K562 (cell line): ENCODE data around the gene PRR11. TPM values are rescaled to one million over a fixed set of nuclear protein-coding genes. Genes with fewer than 3 reads are reported as not detected.

Experiments
- ATAC-seq: fragments of 200-7000 bp; cut with Tn5 transposase; 3 replicates; pipeline ENCODE4 v1.9.1; 2020; ENCODE audit warnings: moderate library complexity
- BruUV-seq: library from RNA; stranded (reverse); fragments of 400-500 nt; replicated peaks from 2 replicates; lab custom pipeline; 2021; lab: Mats Ljungman, UMichigan
- CTCF ChIA-PET: fragments of 300-600 bp; formaldehyde crosslinking; extraction: SDS; loops from one replicate; lab custom pipeline; 2021; ENCODE audit warnings: low intra/inter-chr PET ratio; lab: Yijun Ruan, JAX
- POLR2A ChIA-PET: fragments of 300-600, 350-650 bp; sonication (Branson Sonifier 250); formaldehyde crosslinking; extraction: SDS; loops from one replicate; lab custom pipeline; 2021; ENCODE audit warnings: antibody characterized with exemption, inconsistent platforms; lab: Yijun Ruan, JAX
- DNase-seq, 4 experiments: peaks; one replicate each; pipeline versions ENCODE4 v3.0.0 to v3.0.0-alpha.2; 2011 to 2018; ENCODE audit warnings: low spot score in 3 of 4, mixed read lengths in 3 of 4; ENCODE audit errors: extremely low read depth in 1 of 4
- FAIRE-seq: peaks from 2 replicates; lab custom pipeline; 2011; peaks lifted over from hg19 to GRCh38; lab: Jason Lieb, UNC
- H2AFZ ChIP-seq: 2 replicates; pipeline ENCODE4 v1.6.0; 2011; ENCODE audit warnings: low read depth, low read length, control low read depth, inconsistent platforms
- H3K27ac ChIP-seq: fragments of 200-600 bp; 3 replicates; pipeline ENCODE4 v1.8.0; 2011; ENCODE audit warnings: low read depth, mild to moderate bottlenecking, control low read depth, inconsistent platforms, low read length, moderate library complexity, mixed read lengths; ENCODE audit errors: extremely low read depth
- H3K27me3 ChIP-seq, 2 experiments: fragments of 300-600 bp in 1 of 2; 2 replicates in 1 of 2; 3 replicates in 1 of 2; pipeline versions ENCODE4 v1.6.0 to v1.8.0; 2011; ENCODE audit warnings: inconsistent platforms in 2 of 2, low read length in 2 of 2, mild to moderate bottlenecking in 1 of 2, mixed read lengths in 1 of 2, moderate library complexity in 1 of 2; ENCODE audit not compliant: control insufficient read depth in 2 of 2, insufficient read depth in 2 of 2
- H3K36me3 ChIP-seq: fragments of 300-600 bp; 3 replicates; pipeline ENCODE4 v1.8.0; 2011; ENCODE audit warnings: mild to moderate bottlenecking, low read length, inconsistent platforms; ENCODE audit not compliant: control insufficient read depth, insufficient read depth
- H3K4me1 ChIP-seq, 2 experiments: fragments of 200-600 bp in 1 of 2; replicated peaks in 1 of 2; 2 replicates in 1 of 2; 3 replicates in 1 of 2; pipeline versions ENCODE4 v1.5.1 to v1.8.0; 2011; ENCODE audit warnings: inconsistent platforms in 2 of 2, low read length in 2 of 2, mild to moderate bottlenecking in 1 of 2, mixed read lengths in 1 of 2, moderate library complexity in 1 of 2; ENCODE audit not compliant: control insufficient read depth in 2 of 2, insufficient read depth in 2 of 2
- H3K4me2 ChIP-seq: 2 replicates; pipeline ENCODE4 v1.6.1; 2011; ENCODE audit warnings: low read length, control low read depth, inconsistent platforms, mixed read lengths; ENCODE audit not compliant: insufficient read depth
- H3K4me3 ChIP-seq: fragments of 200-600 bp; sonication (generic), shearing (Covaris generic); 2 replicates; pipeline ENCODE4 v1.5.1; 2016; ENCODE audit warnings: control low read depth, inconsistent platforms
- H3K79me2 ChIP-seq: fragments of 200-600 bp; 3 replicates; pipeline ENCODE4 v1.8.0; 2011; ENCODE audit warnings: low read length, inconsistent platforms; ENCODE audit not compliant: control insufficient read depth, insufficient read depth
- H3K9ac ChIP-seq, 2 experiments: 2 replicates each; pipeline versions ENCODE4 v1.6.0 to v1.6.1; 2011; ENCODE audit warnings: low read depth in 2 of 2, low read length in 2 of 2, control low read depth in 1 of 2, inconsistent platforms in 1 of 2, mild to moderate bottlenecking in 1 of 2, mixed read lengths in 1 of 2; ENCODE audit not compliant: insufficient read depth in 1 of 2
- H3K9me1 ChIP-seq: one replicate; pipeline ENCODE4 v1.6.0; 2011; ENCODE audit warnings: inconsistent platforms, mild to moderate bottlenecking, low read length, moderate library complexity; ENCODE audit not compliant: control insufficient read depth, insufficient read depth
- H3K9me3 ChIP-seq: replicated peaks from 2 replicates; pipeline ENCODE4 v1.5.1; 2011; ENCODE audit warnings: low read depth, low read length, inconsistent platforms; ENCODE audit not compliant: control insufficient read depth, insufficient read depth
- H4K20me1 ChIP-seq: replicated peaks from 2 replicates; pipeline ENCODE4 v1.6.1; 2011; ENCODE audit warnings: low read length, inconsistent platforms, mixed read lengths; ENCODE audit not compliant: control insufficient read depth, insufficient read depth
- CEBPG ChIP-seq, 3 experiments: fragments of 200-800 bp in 1 of 3; sonication (Bioruptor generic) in 1 of 3; sonication (generic) in 1 of 3; formaldehyde crosslinking in 1 of 3; IDR thresholded peaks in 2 of 3; conservative IDR thresholded peaks in 1 of 3; 2 replicates each; pipeline versions ENCODE4 v1.6.1 to v1.8.0; 2016 to 2022; ENCODE audit warnings: missing compliant biosample characterization in 2 of 3, missing genetic modification characterization in 2 of 3, mild to moderate bottlenecking in 1 of 3, missing genetic modification reagents in 1 of 3
- CLOCK ChIP-seq: fragments of 250-450 bp; sonication (Bioruptor Pico); IDR thresholded peaks from 2 replicates; pipeline ENCODE4 v1.4.0; 2020; ENCODE audit warnings: mild to moderate bottlenecking, moderate library complexity, borderline replicate concordance
- EZH2 ChIP-seq: IDR thresholded peaks from 2 replicates; pipeline ENCODE4 v1.6.1; 2012; ENCODE audit warnings: low read depth, mild to moderate bottlenecking, inconsistent platforms, low read length, borderline replicate concordance
- HCFC1 ChIP-seq: IDR thresholded peaks from 2 replicates; pipeline ENCODE4 v1.6.1; 2012; ENCODE audit warnings: low read depth, low read length, improper control_type of control experiment
- NR1H2 ChIP-seq: sonication (generic); formaldehyde crosslinking; IDR thresholded peaks from 2 replicates; pipeline ENCODE4 v1.4.0; 2020; ENCODE audit warnings: mild to moderate bottlenecking, missing genetic modification reagents
- POLR2B ChIP-seq: fragments of 450-650 bp; IDR thresholded peaks from 2 replicates; pipeline ENCODE4 v1.6.1; 2018; ENCODE audit warnings: low read depth; ENCODE audit not compliant: partially characterized antibody
- TRIM28 ChIP-seq: fragments of 450-650 bp; IDR thresholded peaks from 2 replicates; pipeline ENCODE4 v1.6.1; 2017
- ZBED1 ChIP-seq: IDR thresholded peaks from 2 replicates; pipeline ENCODE4 v1.6.1; 2014
- ZBTB49 ChIP-seq: sonication (generic); formaldehyde crosslinking; IDR thresholded peaks from 2 replicates; pipeline ENCODE4 v1.8.0; 2022; ENCODE audit warnings: missing genetic modification reagents, mild to moderate bottlenecking, borderline replicate concordance
- ZKSCAN3 ChIP-seq: fragments of 250-450 bp; sonication (Bioruptor Pico); IDR thresholded peaks from 2 replicates; pipeline ENCODE4 v1.4.0; 2020
- ZNF41 ChIP-seq: fragments of 250-450 bp; sonication (Bioruptor Pico); conservative IDR thresholded peaks from 2 replicates; pipeline ENCODE4 v1.4.0; 2020; ENCODE audit warnings: mild to moderate bottlenecking
- ZNF436 ChIP-seq: fragments of 250-450, 450-650 bp; sonication (Bioruptor Pico); formaldehyde crosslinking; IDR thresholded peaks from 2 replicates; pipeline ENCODE4 v1.7.0; 2020; ENCODE audit warnings: mild to moderate bottlenecking
- ZNF584 ChIP-seq: fragments of 200-800 bp; sonication (Bioruptor generic); IDR thresholded peaks from 2 replicates; pipeline ENCODE4 v1.6.1; 2016; ENCODE audit warnings: low read depth, mild to moderate bottlenecking, missing genetic modification characterization, missing compliant biosample characterization
- ZNF717 ChIP-seq: fragments of 250-450 bp; sonication (Bioruptor Pico); IDR thresholded peaks from 2 replicates; pipeline ENCODE4 v1.5.0; 2021
- WGBS: fragments of 100-300 bp; shearing (Covaris generic); methylation state at CpG from one replicate; pipeline ENCODE4 v1.1.6; 2016; ENCODE audit warnings: low coverage, mixed read lengths; ENCODE audit not compliant: insufficient coverage; ENCODE audit errors: missing lambda C conversion rate; 5-methylcytosine and 5-hydroxymethylcytosine counted together
- in situ Hi-C: fragments of 300-500 bp; cut with MboI; formaldehyde crosslinking; loops from 4 replicates; pipeline ENCODE4 v1.15.0; 2018; ENCODE audit warnings: inconsistent platforms, mixed read lengths
- intact Hi-C: fragments of 100-400 bp; cut with micrococcal nuclease; formaldehyde crosslinking; loops from 2 replicates; pipeline ENCODE4 v1.14.2; 2022
- polyA plus RNA-seq, 8 experiments: library from polyadenylated mRNA; depleted of rRNA in 4 of 8; stranded (reverse) in 5 of 8; unstranded in 3 of 8; fragments of >200 nt; fragmentation: Nextera tagmentation in 2 of 8; fragmentation: Illumina TruSeq in 1 of 8; extraction: Ambion mirVana in 2 of 8; extraction: Trizol in 1 of 8; gene quantifications; 2 replicates each; pipeline versions ENCODE4 v1.2.1 to v1.2.3, GENCODE V29; 2011 to 2014; ENCODE audit warnings: inconsistent platforms in 1 of 8, missing spikeins in 1 of 8
- total RNA-seq, 7 experiments: library from RNA; depleted of rRNA in 6 of 7; stranded (reverse); fragments of >200 nt in 6 of 7; fragmentation: Illumina TruSeq in 2 of 7; extraction: Trizol in 2 of 7; gene quantifications; 2 replicates each; pipeline versions ENCODE4 v1.2.1 to v1.2.3, GENCODE V29; 2011 to 2021; ENCODE audit warnings: low replicate concordance in 1 of 7
- TF ChIP-seq, protein P1 (sequence below): fragments of 200-400 bp; formaldehyde crosslinking; IDR thresholded peaks from 2 replicates; pipeline ENCODE4 v1.6.1; 2017; ENCODE audit warnings: mild to moderate bottlenecking, low read depth, low read length, moderate library complexity

Gene PRR11
- total and polyA plus RNA-seq, 9 of the 15 experiments (the other 6 are each of a cell fraction or from before 2014, with no cell fraction given), result 13.3 to 75.2 (median 46.4) TPM

DNA sequence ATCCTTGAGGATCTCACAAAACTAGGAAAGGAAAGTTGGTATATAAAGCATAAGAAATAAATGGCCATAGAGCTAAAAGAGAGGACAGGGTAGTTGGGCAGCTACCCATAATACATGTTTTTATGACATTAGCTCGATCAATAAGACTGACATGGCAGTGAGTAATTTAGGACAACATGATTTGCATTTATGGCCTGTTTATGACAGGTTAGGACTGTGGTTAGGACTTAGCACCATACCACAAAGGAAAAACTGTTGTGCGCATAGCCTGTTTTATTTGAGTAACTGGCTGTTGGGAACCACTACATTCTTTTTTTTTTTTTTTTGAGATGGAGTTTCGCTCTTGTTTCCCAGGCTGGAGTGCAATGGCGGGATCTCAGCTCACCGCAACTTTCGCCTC is 30.9 kb upstream of the PRR11 start:
- Histone ChIP-seq H3K9me3 (0 out of 2 replicates have a peak, but pooled peaks cover 1% of the 10 kb centered on the region), H3K9me1 (no peaks in the 10 kb centered on the region), H2AFZ (no peak overlapping the region), H4K20me1 (no peaks in the 10 kb centered on the region), H3K4me3 (no peak overlapping the region), H3K9ac (no peak overlapping the region), H3K79me2 (peaks cover 18% of the 10 kb centered on the region), H3K27me3 (no peaks in the 10 kb centered on the region), H3K27ac (no peak overlapping the region; the same call in 2 of the 3 replicates), H3K4me2 (no peak overlapping the region), H3K4me1 (no peaks in the 10 kb centered on the region), H3K36me3 (peaks cover 62% of the 10 kb centered on the region; the same call in 2 of the 3 replicates)
- in situ Hi-C loops, result no loop called here
- no peak for ATAC-seq
- TF ChIP-seq POLR2B (no peak), CLOCK (CRISPR knock-in tag) (no peak), TRIM28 (no peak), EZH2 (no peak), ZBTB49 (CRISPR knock-in tag) (no peak), HCFC1 (no peak), ZNF41 (CRISPR knock-in tag) (no peak), CEBPG (CRISPR knock-in tag; IDR thresholded peaks at IDR 0.05) (no peak), CEBPG (tag; conservative IDR thresholded peaks at IDR 0.05 in 1 of 2, IDR thresholded peaks at IDR 0.05 in 1 of 2) (no peak), ZNF436 (CRISPR knock-in tag) (no peak), NR1H2 (no peak), ZBED1 (no peak), ZNF717 (CRISPR knock-in tag) (no peak), ZKSCAN3 (CRISPR knock-in tag) (no peak), ZNF584 (CRISPR knock-in tag) (no peak)
- TF ChIP-seq, protein P1, sequence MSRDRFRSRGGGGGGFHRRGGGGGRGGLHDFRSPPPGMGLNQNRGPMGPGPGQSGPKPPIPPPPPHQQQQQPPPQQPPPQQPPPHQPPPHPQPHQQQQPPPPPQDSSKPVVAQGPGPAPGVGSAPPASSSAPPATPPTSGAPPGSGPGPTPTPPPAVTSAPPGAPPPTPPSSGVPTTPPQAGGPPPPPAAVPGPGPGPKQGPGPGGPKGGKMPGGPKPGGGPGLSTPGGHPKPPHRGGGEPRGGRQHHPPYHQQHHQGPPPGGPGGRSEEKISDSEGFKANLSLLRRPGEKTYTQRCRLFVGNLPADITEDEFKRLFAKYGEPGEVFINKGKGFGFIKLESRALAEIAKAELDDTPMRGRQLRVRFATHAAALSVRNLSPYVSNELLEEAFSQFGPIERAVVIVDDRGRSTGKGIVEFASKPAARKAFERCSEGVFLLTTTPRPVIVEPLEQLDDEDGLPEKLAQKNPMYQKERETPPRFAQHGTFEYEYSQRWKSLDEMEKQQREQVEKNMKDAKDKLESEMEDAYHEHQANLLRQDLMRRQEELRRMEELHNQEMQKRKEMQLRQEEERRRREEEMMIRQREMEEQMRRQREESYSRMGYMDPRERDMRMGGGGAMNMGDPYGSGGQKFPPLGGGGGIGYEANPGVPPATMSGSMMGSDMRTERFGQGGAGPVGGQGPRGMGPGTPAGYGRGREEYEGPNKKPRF, result no peak
- intact Hi-C loops, result no loop called here
- ChIA-PET POLR2A (interaction anchor here (1.1 to 1.2 kb wide), 2 partner anchors 9 to 18 kb away, joined by 4 to 5 read pairs; partner anchors contain the start of gene TRIM37), CTCF (no interaction called here)
- no TSS peak for BruUV-seq
- DNase-seq, result no peak
- no peak for FAIRE-seq
- WGBS, result 91% methylated on average over 3 of the region's 6 CpGs
